ENCODE results near the gene KMT2C.
"Not testable (repeated sequence)": the region's sequence is repeated elsewhere in the genome, so short reads cannot be mapped to it uniquely, and the experiment has no call there.

Gene KMT2C

GRCh38 chr7:152355474-152356057 is 80.2 kb downstream of the KMT2C start:
- DNase-seq (ENCODE audit: low read depth), result no peak

- no peak for DNase-seq (ENCODE audit: low read depth)
Observed at GRCh38 chr7:152354061-152354460, 81.7 kb downstream of the KMT2C start.

- DNase-seq (ENCODE audit: low read depth), result not testable (repeated sequence)
Observed at GRCh38 chr7:152353281-152353680, 82.5 kb downstream of the KMT2C start.

GRCh38 chr7:152351747-152352146 is 84.1 kb downstream of the KMT2C start:
- not testable (repeated sequence) for DNase-seq (ENCODE audit: low read depth)

- no peak for DNase-seq (ENCODE audit: low read depth)
Observed at GRCh38 chr7:152351168-152351567, 84.6 kb downstream of the KMT2C start.

- DNase-seq (ENCODE audit: low read depth), result no peak
Observed at GRCh38 chr7:152347888-152348287, 87.9 kb downstream of the KMT2C start.

DNA sequence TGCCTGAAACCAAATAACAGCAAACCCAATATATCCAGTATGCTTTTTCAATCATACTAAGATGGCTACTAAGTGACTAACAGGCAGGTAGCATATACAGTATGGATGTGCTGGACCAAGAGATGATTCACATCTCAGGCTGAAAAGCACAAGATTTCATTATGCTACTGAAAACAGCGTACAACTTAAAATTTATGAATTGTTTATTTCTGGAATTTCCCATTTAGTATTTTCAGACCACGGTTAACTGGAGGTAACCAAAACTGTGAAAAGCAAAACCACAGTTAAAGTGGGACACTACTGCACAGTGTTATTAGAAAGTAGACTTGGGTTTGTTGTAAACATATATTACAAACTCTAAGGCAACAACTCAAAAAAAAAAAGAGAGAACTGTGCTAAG is 91.5 kb downstream of the KMT2C start:
- DNase-seq (ENCODE audit: low read depth), result no peak

GRCh38 chr7:152342796-152343195 is 93.0 kb downstream of the KMT2C start:
- DNase-seq (ENCODE audit: low read depth), result no peak

GRCh38 chr7:152341914-152342236 is 93.9 kb downstream of the KMT2C start:
- no peak for DNase-seq (ENCODE audit: low read depth)

- no peak for DNase-seq (ENCODE audit: low read depth)
Observed at GRCh38 chr7:152341039-152341913, 94.5 kb downstream of the KMT2C start.

GRCh38 chr7:152340161-152340560 is 95.6 kb downstream of the KMT2C start:
- no peak for DNase-seq (ENCODE audit: low read depth)

DNA sequence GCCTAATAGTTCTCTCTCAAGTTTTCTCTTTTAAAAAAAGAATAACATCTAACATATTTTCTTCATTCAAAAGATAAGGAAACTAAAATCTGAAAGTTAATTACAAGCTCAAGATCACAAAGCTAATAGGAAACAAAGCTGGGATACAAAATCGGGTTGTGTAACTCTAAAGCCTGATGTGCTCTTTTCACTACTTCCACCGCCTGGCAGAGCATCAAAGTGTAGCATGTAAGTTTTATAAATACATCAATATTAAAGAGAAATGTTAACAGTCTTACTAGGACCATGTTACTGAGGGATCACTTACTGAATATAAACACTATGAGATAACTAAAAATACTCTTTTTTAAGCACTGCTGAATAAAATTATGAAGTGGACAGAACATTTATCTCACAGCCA is 97.2 kb downstream of the KMT2C start:
- no peak for DNase-seq (ENCODE audit: low read depth)

- no peak for DNase-seq (ENCODE audit: low read depth)
Observed at GRCh38 chr7:152336754-152337368, 98.9 kb downstream of the KMT2C start.

GRCh38 chr7:152335900-152336571 is 99.8 kb downstream of the KMT2C start:
- no peak for DNase-seq (ENCODE audit: low read depth)

DNA sequence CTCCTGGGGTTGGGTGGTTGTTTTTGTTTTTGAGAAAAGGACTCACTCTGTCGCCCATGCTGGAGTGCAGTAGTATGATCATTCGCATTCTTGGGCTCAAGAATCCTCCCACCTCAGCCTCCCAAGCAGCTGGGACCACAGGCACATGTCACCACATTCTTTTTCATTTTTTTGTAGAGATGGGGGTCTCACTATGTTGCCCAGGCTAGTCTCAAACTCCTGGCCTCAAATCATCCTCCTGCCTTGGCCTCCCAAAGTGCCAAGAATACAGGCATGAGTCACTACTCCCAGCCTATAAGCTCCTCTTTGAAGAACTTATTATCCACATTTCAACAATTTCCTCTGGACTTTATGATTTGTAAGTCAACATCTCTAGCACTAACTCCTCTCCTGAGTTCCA is 102.7 kb downstream of the KMT2C start:
- no peak for DNase-seq (ENCODE audit: low read depth)

DNA sequence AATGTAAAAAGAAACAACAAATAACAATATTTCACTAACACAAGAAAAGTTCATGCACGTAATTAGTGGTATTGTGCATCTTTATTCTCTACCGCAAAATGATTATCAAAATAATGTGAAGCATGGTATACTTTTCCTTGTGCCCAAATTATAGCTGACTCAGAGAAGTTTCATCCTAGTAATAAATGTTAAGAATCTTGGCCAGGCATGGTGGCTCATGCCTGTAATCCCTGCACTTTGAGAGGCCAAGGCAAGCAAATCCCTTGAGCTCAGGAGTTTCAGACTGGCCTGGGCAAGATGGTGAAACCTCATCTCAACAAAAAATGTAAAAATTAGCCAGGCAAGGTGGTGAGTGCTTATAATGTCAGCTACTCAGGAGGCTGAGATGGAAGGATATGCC is 105.0 kb downstream of the KMT2C start:
- no peak for DNase-seq (ENCODE audit: low read depth)

DNA sequence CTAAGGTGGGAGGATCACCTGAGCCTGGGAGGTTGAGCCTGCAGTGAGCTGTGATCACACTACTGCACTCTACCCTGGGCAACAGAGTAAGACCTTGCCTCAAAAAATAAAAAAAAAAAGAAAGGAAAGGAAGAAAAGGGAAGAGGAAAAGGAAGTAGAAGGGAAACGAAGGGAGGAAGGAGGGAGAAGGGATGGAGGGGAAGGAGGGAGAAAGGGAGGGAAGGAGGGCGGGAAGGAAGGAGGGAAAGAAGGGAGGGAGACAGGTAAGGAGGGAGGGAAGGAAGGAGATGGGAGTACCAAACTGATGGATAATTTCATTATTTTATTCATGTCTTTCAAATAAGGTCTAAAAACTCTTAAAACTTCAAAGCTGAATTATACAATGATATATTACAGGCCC is 106.3 kb downstream of the KMT2C start:
- no peak for DNase-seq (ENCODE audit: low read depth)

- no peak for DNase-seq (ENCODE audit: low read depth)
Observed at GRCh38 chr7:152328234-152328633, 107.6 kb downstream of the KMT2C start.

DNA sequence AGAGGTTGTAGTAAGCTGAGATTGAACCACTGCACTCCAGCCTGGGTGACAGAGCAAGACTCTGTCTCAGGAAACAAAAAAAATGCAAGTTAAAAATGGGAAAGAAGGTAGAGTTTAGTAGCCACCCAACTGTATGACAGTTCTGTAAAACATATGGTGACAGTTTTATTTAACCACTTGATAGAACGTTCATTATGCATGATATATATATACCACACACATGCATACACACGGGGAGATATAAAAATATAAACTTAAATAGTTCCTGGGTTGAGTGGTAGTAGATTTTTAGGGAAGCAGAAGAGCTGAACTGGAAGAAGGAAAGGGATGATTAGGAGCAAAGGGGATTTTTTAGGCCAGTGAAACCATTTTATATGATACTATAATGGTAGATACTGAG is 120.0 kb downstream of the KMT2C start:
- no peak for DNase-seq (ENCODE audit: low read depth)

DNA sequence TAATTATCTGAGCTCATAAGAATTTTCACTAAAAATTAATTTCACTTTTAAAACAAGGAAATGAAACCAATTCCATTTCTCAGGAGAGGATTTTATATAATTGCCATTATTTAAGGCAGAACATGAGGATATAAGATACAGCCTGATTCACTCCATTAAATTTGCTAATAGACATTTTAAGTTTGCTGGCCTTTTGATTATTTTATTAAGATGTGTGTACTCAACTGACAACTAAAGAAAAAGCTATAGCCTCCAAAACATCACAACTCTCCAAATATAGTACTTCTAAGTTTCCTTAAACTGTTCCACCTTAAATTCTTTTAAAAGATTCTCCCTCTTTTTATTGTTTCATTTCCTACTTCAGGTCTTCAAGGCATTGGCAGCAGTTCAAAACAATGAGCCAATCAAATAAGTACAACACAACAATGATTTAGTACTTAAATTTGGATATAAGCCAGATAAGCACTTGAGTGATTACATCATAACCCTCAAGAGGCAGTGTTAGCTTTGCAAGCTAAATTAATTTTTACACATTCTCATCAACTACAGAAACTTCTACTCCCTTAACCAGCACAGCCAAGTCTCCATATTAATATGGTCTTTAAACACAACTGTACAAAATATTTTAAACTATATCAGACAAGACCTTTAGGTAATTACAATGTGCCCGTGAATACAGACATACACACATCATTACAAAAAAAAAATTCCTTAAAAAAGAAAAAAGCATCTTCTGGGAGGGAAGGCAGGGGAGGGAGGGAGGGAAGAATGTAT is 121.8 kb downstream of the KMT2C start:
- DNase-seq (ENCODE audit: low read depth), result no peak

DNA sequence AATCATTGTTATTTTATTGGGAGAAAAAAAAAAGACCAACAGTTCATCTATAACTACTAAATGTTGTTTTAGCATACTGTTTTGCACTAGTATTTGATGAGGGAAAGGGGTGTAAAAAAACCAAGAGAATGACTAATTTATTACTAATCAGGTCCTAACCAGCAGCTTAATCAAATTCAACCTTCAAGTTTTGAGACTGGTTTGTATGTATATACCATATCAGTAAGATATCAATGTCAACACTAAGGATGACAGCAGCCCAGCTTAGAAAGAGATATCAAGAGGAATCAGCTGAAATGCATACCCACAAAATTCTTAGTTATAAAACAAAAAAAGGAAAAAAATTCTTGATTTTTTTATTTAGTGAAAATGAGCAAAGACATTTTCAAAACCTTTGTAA is 122.6 kb downstream of the KMT2C start:
- DNase-seq (ENCODE audit: low read depth), result no peak

GRCh38 chr7:152312316-152312715 is 123.5 kb downstream of the KMT2C start:
- no peak for DNase-seq (ENCODE audit: low read depth)

Measured in stimulated activated CD8-positive, alpha-beta memory T cell treated with anti-CD3 and anti-CD28 coated beads, Interleukin-12 subunit alpha, Interleukin-12 subunit beta, amount 100 ng/mL, for 1 hour (primary cell).